Adrenal gland (tissue), 12 donors: ENCODE results near the gene TBC1D9. TPM values are rescaled to one million over a fixed set of nuclear protein-coding genes. Genes with fewer than 3 reads are reported as not detected.

ENCODE experiments used
- DNase-seq, 7 donors: peaks; one replicate each; pipeline ENCODE4 v3.0.0-alpha.2; 2019 to 2020
- H3K27ac ChIP-seq, 5 donors: fragments of 200-600 bp; sonication (generic) in 4 of 5; 1 replicate in 3 of 5; 2 replicates in 2 of 5; pipeline versions ENCODE4 v1.5.1 to v1.8.0; 2016 to 2020; ENCODE audit warnings: mild to moderate bottlenecking in 1 of 5
- H3K27me3 ChIP-seq: fragments of 200-600 bp; 2 replicates; pipeline ENCODE4 v1.8.0; 2021
- H3K36me3 ChIP-seq, 2 donors: fragments of 200-600 bp; replicated peaks in 1 of 2; 1 replicate in 1 of 2; 2 replicates in 1 of 2; pipeline versions ENCODE4 v1.5.1 to v1.8.0; 2018 to 2022
- H3K4me1 ChIP-seq, 2 donors: fragments of 200-600 bp; replicated peaks in 1 of 2; 1 replicate in 1 of 2; 2 replicates in 1 of 2; pipeline versions ENCODE4 v1.5.1 to v1.8.0; 2018 to 2021
- H3K4me3 ChIP-seq, 4 donors: fragments of 200-600 bp; sonication (generic) in 3 of 4; one replicate each; pipeline ENCODE4 v1.5.1; 2016 to 2018
- H3K9me3 ChIP-seq, 3 donors: fragments of 200-600 bp; sonication (generic) in 1 of 3; replicated peaks in 1 of 3; 1 replicate in 2 of 3; 2 replicates in 1 of 3; pipeline versions ENCODE4 v1.5.1 to v1.8.0; 2016 to 2021
- CTCF ChIP-seq, 6 experiments: fragments of 450-650 bp in 4 of 6; fragments of 200-600 bp in 2 of 6; sonication (generic) in 1 of 6; IDR thresholded peaks; 1 replicate in 5 of 6; 2 replicates in 1 of 6; pipeline versions ENCODE4 v1.5.1 to v1.8.0; 2016 to 2021; ENCODE audit warnings: antibody characterized with exemption in 6 of 6, mild to moderate bottlenecking in 2 of 6, moderate library complexity in 1 of 6
- POLR2A ChIP-seq, 2 donors: fragments of 450-650 bp; IDR thresholded peaks; one replicate each; pipeline ENCODE4 v1.6.1; 2017; ENCODE audit warnings: antibody characterized with exemption in 2 of 2, mild to moderate bottlenecking in 2 of 2, moderate library complexity in 1 of 2
- WGBS, 4 donors: extraction: QIAGEN DNeasy Blood & Tissue Kit in 2 of 4; methylation state at CpG; one replicate each; pipeline versions ENCODE4 v1.1.5 to v1.1.7; 2013 to 2017; 5-methylcytosine and 5-hydroxymethylcytosine counted together
- intact Hi-C, 2 donors: fragments of 100-400 bp; cut with DNase I; formaldehyde crosslinking; loops; one replicate each; pipeline versions ENCODE4 v1.14.1 to v1.15.0; 2022 to 2023
- polyA plus RNA-seq, 3 donors: library from polyadenylated mRNA; stranded (reverse); fragments of 200-250 nt in 2 of 3; fragments of 350-450 nt in 1 of 3; fragmentation: Illumina TruSeq in 1 of 3; extraction: RNeasy Lipid Tissue Mini Kit (QIAGEN cat#74804) in 1 of 3; gene quantifications; one replicate each; pipeline ENCODE4 v1.2.3, GENCODE V29; 2013 to 2014
- total RNA-seq, 9 donors: library from RNA; depleted of rRNA in 4 of 9; stranded (reverse); fragments of >200 nt in 4 of 9; fragments of 120-200 nt in 1 of 9; fragmentation: NEBNext Ultra II Directional in 1 of 9; extraction: Animal tissue kit (Norgen Biotek cat#: 25700) in 1 of 9; gene quantifications; one replicate each; pipeline versions ENCODE4 v1.1.0 to v1.2.4, GENCODE V29; 2013 to 2023
- donor health status: healthy with polysubstance abuse.
- donor health status: Bipolar disorder and iron deficiency.
- donor health status: DM: yes; HTN: yes; CAD: no.
- donor health status: DM: no; HTN: no; CAD: no.
- donor health status: DM: no; HTN: no; CAD: no.
- donor health status: DM: yes; HTN: yes; CAD: no.

TBC1D9 gene
- total and polyA plus RNA-seq, 12 donors, result 3.8 to 27.7 (median 14.3) TPM

- no peak for DNase-seq
- no peak overlapping the region for H3K4me3 ChIP-seq
- no peak overlapping the region for H3K27ac ChIP-seq
- 72 to 88% (median 75%) methylated on average over 2 of the region's 2 CpGs for WGBS, 4 donors
- no peak for TF ChIP-seq CTCF (IDR thresholded peaks at IDR 0.05)
- no peak for TF ChIP-seq POLR2A (IDR thresholded peaks at IDR 0.05)
- H3K4me1 ChIP-seq, result no peaks in the 10 kb centered on the region
- H3K9me3 ChIP-seq, result no peaks in the 10 kb centered on the region
- intact Hi-C loops, result no loop called here
- H3K27me3 ChIP-seq, result no peaks in the 10 kb centered on the region
- H3K36me3 ChIP-seq, result no peaks in the 10 kb centered on the region
Observed at GRCh38 chr4:140776556-140776955, 20.4 kb upstream of the TBC1D9 start.

DNA sequence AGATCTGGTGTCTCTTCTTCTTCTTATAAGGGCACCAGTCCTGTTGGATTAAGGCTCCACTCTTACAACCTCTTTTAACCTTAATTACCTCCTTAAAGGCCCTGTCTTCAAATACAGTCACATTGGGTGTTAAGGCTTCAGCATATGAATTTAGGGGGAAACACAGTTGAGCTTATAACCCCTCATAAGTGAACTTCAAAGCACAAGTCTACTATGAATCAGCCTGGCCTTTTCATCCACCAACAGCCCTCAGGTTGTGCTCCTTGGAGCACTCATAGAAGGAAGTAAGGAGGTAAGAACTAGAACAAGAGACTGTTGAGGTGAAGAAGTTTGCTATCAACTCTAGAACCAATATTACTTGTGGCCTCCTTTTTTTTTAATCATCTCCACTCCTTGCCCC is 18.8 kb upstream of the TBC1D9 start:
- Histone ChIP-seq H3K27me3 (no peaks in the 10 kb centered on the region), H3K9me3 (no peaks in the 10 kb centered on the region), H3K27ac (no peak overlapping the region), H3K36me3 (no peaks in the 10 kb centered on the region), H3K4me1 (no peaks in the 10 kb centered on the region), H3K4me3 (no peak overlapping the region)
- intact Hi-C loops, result no loop called here
- TF ChIP-seq CTCF (IDR thresholded peaks at IDR 0.05), result no peak
- no peak for TF ChIP-seq POLR2A (IDR thresholded peaks at IDR 0.05)
- no peak for DNase-seq

GRCh38 chr4:140774510-140774909 is 18.3 kb upstream of the TBC1D9 start:
- DNase-seq, result no peak
- no peak overlapping the region for H3K4me3 ChIP-seq
- no peaks in the 10 kb centered on the region for H3K36me3 ChIP-seq
- TF ChIP-seq POLR2A (IDR thresholded peaks at IDR 0.05), result no peak
- TF ChIP-seq CTCF (IDR thresholded peaks at IDR 0.05), result no peak
- no peaks in the 10 kb centered on the region for H3K27me3 ChIP-seq
- no peaks in the 10 kb centered on the region for H3K4me1 ChIP-seq
- no peaks in the 10 kb centered on the region for H3K9me3 ChIP-seq
- no peak overlapping the region for H3K27ac ChIP-seq
- intact Hi-C loops, result no loop called here
- 83 to 93% (median 87%) methylated on average over 6 of the region's 6 CpGs for WGBS, 4 donors

DNA sequence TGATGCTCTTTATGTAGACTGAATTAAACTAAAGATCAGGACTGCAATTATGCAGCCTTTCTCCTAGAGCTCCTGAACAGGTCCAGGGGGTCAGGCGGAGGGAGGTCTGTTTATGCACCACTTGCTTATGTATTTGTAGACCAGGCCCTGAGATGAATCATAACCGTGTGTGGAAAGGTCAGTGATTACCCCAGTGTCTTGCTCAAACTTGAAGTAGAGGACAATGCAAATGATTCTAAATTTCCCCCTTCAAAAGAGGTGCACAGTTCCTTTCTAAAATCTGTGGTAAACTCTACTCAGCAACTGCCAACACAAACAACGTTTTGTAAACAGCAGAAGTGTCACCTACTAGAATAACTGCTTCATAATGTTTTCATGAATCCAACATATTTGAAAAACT is 13.0 kb upstream of the TBC1D9 start:
- Histone ChIP-seq H3K27ac (no peak overlapping the region), H3K27me3 (no peaks in the 10 kb centered on the region), H3K36me3 (no peaks in the 10 kb centered on the region), H3K4me1 (no peaks in the 10 kb centered on the region), H3K9me3 (no peaks in the 10 kb centered on the region), H3K4me3 (no peak overlapping the region)
- WGBS, 4 donors, result 65 to 83% (median 76%) methylated on average over 3 of the region's 3 CpGs
- no peak for DNase-seq
- TF ChIP-seq POLR2A (IDR thresholded peaks at IDR 0.05) (no peak), CTCF (IDR thresholded peaks at IDR 0.05) (no peak)
- intact Hi-C loops, result no loop called here
